Kidney (tissue), 14 donors: ENCODE data around the gene MED23. TPM values are rescaled to one million over a fixed set of nuclear protein-coding genes. Genes with fewer than 3 reads are reported as not detected.

ENCODE experiments used
- DNase-seq, 5 donors: peaks; one replicate each; pipeline ENCODE4 v3.0.0-alpha.2; 2013 to 2020
- FAIRE-seq: peaks from 2 replicates; lab custom pipeline; 2012; peaks lifted over from hg19 to GRCh38; lab: Jason Lieb, UNC
- H3K27ac ChIP-seq, 2 donors: one replicate each; pipeline ENCODE4 v1.7.0; 2013; ENCODE audit warnings: low read depth in 2 of 2, low read length in 2 of 2, inconsistent platforms in 1 of 2
- H3K27me3 ChIP-seq: one replicate; pipeline ENCODE4 v1.7.1; 2013; ENCODE audit warnings: low read length, inconsistent platforms; ENCODE audit not compliant: control insufficient read depth, insufficient read depth
- H3K36me3 ChIP-seq, 3 donors: one replicate each; pipeline versions ENCODE4 v1.7.0 to v1.7.1; 2013; ENCODE audit warnings: low read length in 3 of 3, control low read depth in 1 of 3, inconsistent platforms in 1 of 3; ENCODE audit not compliant: insufficient read depth in 3 of 3, control insufficient read depth in 2 of 3
- H3K4me1 ChIP-seq, 3 donors: one replicate each; pipeline versions ENCODE4 v1.7.0 to v1.7.1; 2013; ENCODE audit warnings: low read length in 3 of 3, inconsistent platforms in 1 of 3, low read depth in 1 of 3; ENCODE audit not compliant: control insufficient read depth in 2 of 3, insufficient read depth in 2 of 3
- H3K4me3 ChIP-seq, 3 donors: one replicate each; pipeline versions ENCODE4 v1.7.0 to v1.8.1; 2013; ENCODE audit warnings: low read length in 3 of 3, control low read depth in 1 of 3, inconsistent platforms in 1 of 3
- H3K9ac ChIP-seq, 3 donors: one replicate each; pipeline versions ENCODE4 v1.7.0 to v1.7.1; 2013; ENCODE audit warnings: low read length in 3 of 3, control low read depth in 1 of 3, inconsistent platforms in 1 of 3
- H3K9me3 ChIP-seq, 3 donors: one replicate each; pipeline versions ENCODE4 v1.7.0 to v1.7.1; 2013; ENCODE audit warnings: low read length in 3 of 3, control low read depth in 1 of 3, inconsistent platforms in 1 of 3; ENCODE audit not compliant: control insufficient read depth in 2 of 3, insufficient read depth in 1 of 3
- intact Hi-C: fragments of 100-400 bp; cut with DNase I; formaldehyde crosslinking; loops from one replicate; pipeline ENCODE4 v1.11.1; 2022
- polyA plus RNA-seq: library from polyadenylated mRNA; stranded (reverse); fragments of 350-450 nt; fragmentation: Illumina TruSeq; extraction: RNeasy Lipid Tissue Mini Kit (QIAGEN cat#74804); gene quantifications from one replicate; pipeline ENCODE4 v1.2.3, GENCODE V29; 2014; ENCODE audit warnings: low read depth, low replicate concordance; ENCODE audit not compliant: insufficient read depth
- total RNA-seq: library from RNA; stranded (reverse); fragmentation: NEBNext Ultra II Directional; extraction: Animal tissue kit (Norgen Biotek cat#: 25700); gene quantifications from one replicate; pipeline ENCODE4 v1.2.1, GENCODE V29; 2021
- TF ChIP-seq, protein P1 (sequence below): IDR thresholded peaks from 3 replicates; pipeline ENCODE4 v1.5.1; 2012; ENCODE audit warnings: mild to moderate bottlenecking, moderate library complexity, borderline replicate concordance; ENCODE audit not compliant: insufficient read depth; ENCODE audit errors: extremely low read depth
- donor health status: control.
- donor health status: control.
- donor health status: control.
- donor health status: control.
- donor health status: control.
- donor health status: DM: yes; HTN: yes; CAD: no.
- donor health status: Normal renal cell carcinoma (clear cell type).

MED23 gene
- total and polyA plus RNA-seq, 2 donors from 2014 or later = 7.7 to 27.4 TPM

DNA sequence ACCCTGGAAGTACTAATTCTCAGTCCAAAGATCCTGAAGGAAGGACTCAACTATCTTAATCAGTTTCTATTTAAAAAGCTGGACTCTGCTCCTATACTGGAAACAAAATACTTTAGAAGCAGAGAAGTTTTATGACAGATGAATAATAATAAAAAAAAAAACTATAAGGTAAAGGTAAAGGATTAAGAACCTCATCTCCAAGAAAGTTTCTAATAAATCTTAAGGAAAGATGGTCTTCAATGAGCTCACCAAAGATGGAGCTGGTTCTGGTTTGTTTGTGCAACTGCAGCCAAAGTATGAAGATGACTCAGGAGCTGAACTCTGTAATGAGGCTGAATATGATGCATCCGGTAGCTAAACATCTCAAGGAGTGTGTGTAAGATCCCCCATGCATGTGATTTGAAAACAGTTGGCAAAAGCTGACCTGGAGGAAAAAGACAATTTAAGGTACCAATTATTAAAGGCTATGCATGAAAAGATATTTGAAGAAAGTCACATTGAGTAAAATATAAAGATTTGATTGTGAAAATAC, 25.2 kb downstream of the MED23 start:
- Histone ChIP-seq H3K9me3 (no peaks in the 10 kb centered on the region), H3K4me1 (no peaks in the 10 kb centered on the region), H3K9ac (no peak overlapping the region), H3K4me3 (no peak overlapping the region), H3K36me3 (peaks cover 6 to 50% (median 30%) of the 10 kb centered on the region in 3 donors), H3K27me3 (no peaks in the 10 kb centered on the region), H3K27ac (no peak overlapping the region)
- DNase-seq (no peak), FAIRE-seq (no peak)
- TF ChIP-seq, protein P1, sequence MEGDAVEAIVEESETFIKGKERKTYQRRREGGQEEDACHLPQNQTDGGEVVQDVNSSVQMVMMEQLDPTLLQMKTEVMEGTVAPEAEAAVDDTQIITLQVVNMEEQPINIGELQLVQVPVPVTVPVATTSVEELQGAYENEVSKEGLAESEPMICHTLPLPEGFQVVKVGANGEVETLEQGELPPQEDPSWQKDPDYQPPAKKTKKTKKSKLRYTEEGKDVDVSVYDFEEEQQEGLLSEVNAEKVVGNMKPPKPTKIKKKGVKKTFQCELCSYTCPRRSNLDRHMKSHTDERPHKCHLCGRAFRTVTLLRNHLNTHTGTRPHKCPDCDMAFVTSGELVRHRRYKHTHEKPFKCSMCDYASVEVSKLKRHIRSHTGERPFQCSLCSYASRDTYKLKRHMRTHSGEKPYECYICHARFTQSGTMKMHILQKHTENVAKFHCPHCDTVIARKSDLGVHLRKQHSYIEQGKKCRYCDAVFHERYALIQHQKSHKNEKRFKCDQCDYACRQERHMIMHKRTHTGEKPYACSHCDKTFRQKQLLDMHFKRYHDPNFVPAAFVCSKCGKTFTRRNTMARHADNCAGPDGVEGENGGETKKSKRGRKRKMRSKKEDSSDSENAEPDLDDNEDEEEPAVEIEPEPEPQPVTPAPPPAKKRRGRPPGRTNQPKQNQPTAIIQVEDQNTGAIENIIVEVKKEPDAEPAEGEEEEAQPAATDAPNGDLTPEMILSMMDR = no peak
- intact Hi-C loops = no loop called here

DNA sequence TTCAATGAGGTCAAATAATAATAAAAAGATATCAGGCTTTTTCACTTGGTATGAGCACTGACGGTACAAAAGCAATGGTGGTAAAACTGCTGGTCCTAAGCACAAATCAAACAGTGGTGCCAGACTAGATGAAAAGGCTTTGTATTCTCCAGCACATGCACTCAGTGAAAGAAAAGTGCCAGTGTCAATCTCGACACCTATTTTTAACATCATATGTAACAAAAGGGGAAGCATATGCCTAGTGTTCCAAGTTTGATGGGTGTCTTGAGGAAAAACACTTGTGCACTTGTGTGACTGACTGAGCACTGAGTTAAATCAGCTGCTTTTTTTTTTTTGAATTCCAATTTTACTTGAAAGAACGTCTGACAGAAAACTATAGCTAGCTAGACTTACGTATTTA, 27.3 kb downstream of the MED23 start:
- H3K9me3 ChIP-seq = no peaks in the 10 kb centered on the region
- H3K36me3 ChIP-seq = peaks cover 9 to 60% (median 28%) of the 10 kb centered on the region in 3 donors
- FAIRE-seq (no peak), DNase-seq (no peak)
- no peak overlapping the region for H3K4me3 ChIP-seq
- H3K27ac ChIP-seq = no peak overlapping the region
- H3K4me1 ChIP-seq = no peaks in the 10 kb centered on the region
- TF ChIP-seq, protein P1 = no peak
- no peaks in the 10 kb centered on the region for H3K27me3 ChIP-seq
- intact Hi-C loops = no loop called here
- H3K9ac ChIP-seq = no peak overlapping the region

DNA sequence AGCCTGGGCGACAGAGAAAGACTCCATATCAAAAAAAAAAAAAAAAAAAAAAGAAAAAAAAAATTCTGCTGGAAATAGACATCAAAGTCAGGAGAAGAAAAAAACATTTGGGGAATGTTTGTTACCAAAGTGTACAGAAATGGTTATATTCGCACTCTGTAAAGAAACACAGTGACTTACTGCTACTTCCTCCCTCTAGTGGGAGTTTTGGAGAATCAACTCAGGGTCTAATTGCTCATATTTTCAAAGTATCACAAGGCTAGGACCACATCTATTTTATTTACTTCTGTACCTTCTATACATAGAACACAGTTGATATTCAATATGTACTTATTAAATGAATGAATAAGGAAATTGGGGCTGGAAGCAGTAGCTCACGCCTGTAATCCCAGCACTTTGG, 30.6 kb downstream of the MED23 start:
- Histone ChIP-seq H3K9me3 (no peaks in the 10 kb centered on the region), H3K36me3 (peaks cover 16 to 70% (median 36%) of the 10 kb centered on the region in 3 donors), H3K27ac (no peak overlapping the region), H3K9ac (no peak overlapping the region), H3K4me1 (no peaks in the 10 kb centered on the region), H3K27me3 (no peaks in the 10 kb centered on the region), H3K4me3 (no peak overlapping the region)
- FAIRE-seq (no peak), DNase-seq (peak in 1 of 5 donors; percentile 5)
- intact Hi-C loops = no loop called here
- TF ChIP-seq, protein P1 = peak; percentile 21

DNA sequence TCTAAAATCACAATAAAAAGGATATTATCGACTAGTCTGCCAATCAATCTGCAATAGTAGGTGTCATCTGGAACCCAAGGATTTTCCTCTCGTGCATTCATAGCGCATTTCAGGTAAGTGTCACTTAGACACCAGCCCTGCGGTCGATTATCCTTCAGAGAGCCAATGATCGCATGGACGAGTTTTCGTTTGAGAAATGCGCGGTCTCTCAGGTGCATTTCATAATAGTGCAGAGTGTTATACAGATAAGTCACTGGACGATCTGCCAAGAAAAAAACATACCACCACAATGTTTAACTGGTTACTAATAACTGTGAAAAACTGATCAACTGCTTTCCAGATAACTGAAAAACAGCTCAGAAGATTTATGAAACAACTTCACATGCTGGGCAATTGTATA, 34.0 kb downstream of the MED23 start:
- no peak for FAIRE-seq
- intact Hi-C loops = no loop called here
- peaks cover 17 to 72% (median 33%) of the 10 kb centered on the region in 3 donors for H3K36me3 ChIP-seq

More for the DNA sequence above, 34.0 kb downstream of the MED23 start:
- TF ChIP-seq, protein P1 = no peak
- Histone ChIP-seq H3K27ac (no peak overlapping the region), H3K9ac (no peak overlapping the region), H3K4me1 (no peaks in the 10 kb centered on the region), H3K9me3 (no peaks in the 10 kb centered on the region), H3K4me3 (no peak overlapping the region), H3K27me3 (no peaks in the 10 kb centered on the region)
- no peak for DNase-seq
